H1 (cell line): ENCODE measurements around the gene SYCE3. TPM values are rescaled to one million over a fixed set of nuclear protein-coding genes. Genes with fewer than 3 reads are reported as not detected.

Source experiments
- CTCF ChIA-PET: fragments of 300-600 bp; sonication (Branson Sonifier 250); formaldehyde crosslinking; loops from one replicate; lab custom pipeline; 2021; ENCODE audit not compliant: partially characterized antibody; lab: Charles Lee
- POLR2A ChIA-PET: fragments of 300-600 bp; sonication (Branson Sonifier 250); formaldehyde crosslinking; loops from one replicate; lab custom pipeline; 2021; ENCODE audit warnings: inconsistent platforms; ENCODE audit not compliant: partially characterized antibody; lab: Charles Lee
- DNase-seq, 2 experiments: peaks; one replicate each; pipeline versions ENCODE4 v3.0.0 to v3.0.0-alpha.2; 2010 to 2022; ENCODE audit warnings: low spot score in 2 of 2, low read depth in 1 of 2, mixed read lengths in 1 of 2
- FAIRE-seq: peaks from 2 replicates; lab custom pipeline; 2011; peaks lifted over from hg19 to GRCh38; lab: Jason Lieb, UNC
- H2AFZ ChIP-seq: 2 replicates; pipeline ENCODE4 v1.8.1; 2012; ENCODE audit warnings: low read length, inconsistent platforms
- H2AK5ac ChIP-seq: 2 replicates; pipeline ENCODE4 v1.6.1; 2013; ENCODE audit warnings: low read depth, low read length
- H2BK120ac ChIP-seq: replicated peaks from 2 replicates; pipeline ENCODE3; 2013; ENCODE audit warnings: low read depth, low read length, inconsistent platforms
- H2BK12ac ChIP-seq: 2 replicates; pipeline ENCODE4 v1.6.1; 2013; ENCODE audit warnings: low read depth, low read length
- H2BK15ac ChIP-seq: 2 replicates; pipeline ENCODE4 v1.6.1; 2013; ENCODE audit warnings: low read length
- H2BK20ac ChIP-seq: 2 replicates; pipeline ENCODE4 v1.6.1; 2013; ENCODE audit warnings: low read length
- H2BK5ac ChIP-seq: 2 replicates; pipeline ENCODE4 v1.6.1; 2013; ENCODE audit warnings: low read depth, low read length
- H3K14ac ChIP-seq: 2 replicates; pipeline ENCODE4 v1.6.1; 2013; ENCODE audit warnings: inconsistent platforms; ENCODE audit not compliant: insufficient read length
- H3K18ac ChIP-seq: 2 replicates; pipeline ENCODE4 v1.6.1; 2013; ENCODE audit warnings: low read length; ENCODE audit errors: extremely low read depth
- H3K23ac ChIP-seq: 2 replicates; pipeline ENCODE4 v1.6.1; 2013; ENCODE audit warnings: inconsistent platforms; ENCODE audit not compliant: insufficient read length
- H3K23me2 ChIP-seq: 2 replicates; pipeline ENCODE4 v1.6.1; 2013; ENCODE audit warnings: low read depth, low read length
- H3K27ac ChIP-seq: 2 replicates; pipeline ENCODE4 v1.6.1; 2011; ENCODE audit warnings: low read depth, low read length, inconsistent platforms
- H3K27me3 ChIP-seq, 4 experiments: replicated peaks in 1 of 4; 1 replicate in 1 of 4; 2 replicates in 3 of 4; pipeline versions ENCODE4 v1.6.1 to v1.8.1; 2011 to 2013; ENCODE audit warnings: low read length in 3 of 4, mild to moderate bottlenecking in 3 of 4, inconsistent platforms in 2 of 4, mixed read lengths in 2 of 4, moderate library complexity in 1 of 4; ENCODE audit not compliant: control insufficient read depth in 3 of 4, insufficient read depth in 3 of 4; ENCODE audit errors: extremely low read depth in 1 of 4
- H3K36me3 ChIP-seq, 4 experiments: 2 replicates each; pipeline versions ENCODE4 v1.6.1 to v1.8.1; 2011 to 2013; ENCODE audit warnings: mild to moderate bottlenecking in 4 of 4, low read length in 3 of 4, moderate library complexity in 2 of 4, control low read depth in 1 of 4, inconsistent platforms in 1 of 4; ENCODE audit not compliant: insufficient read depth in 4 of 4, control insufficient read depth in 2 of 4
- H3K4ac ChIP-seq: replicated peaks from 2 replicates; pipeline ENCODE3; 2013; ENCODE audit warnings: low read length, low read depth, mixed read lengths, inconsistent platforms; ENCODE audit not compliant: insufficient read length
- H3K4me1 ChIP-seq, 4 experiments: replicated peaks in 1 of 4; 1 replicate in 1 of 4; 2 replicates in 3 of 4; pipeline versions ENCODE4 v1.6.1 to v1.8.1; 2011 to 2013; ENCODE audit warnings: low read length in 3 of 4, inconsistent platforms in 2 of 4, mixed read lengths in 1 of 4; ENCODE audit not compliant: insufficient read depth in 4 of 4, control insufficient read depth in 3 of 4
- H3K4me2 ChIP-seq, 2 experiments: 2 replicates each; pipeline versions ENCODE4 v1.6.1 to v1.8.1; 2011 to 2013; ENCODE audit warnings: low read depth in 2 of 2, low read length in 2 of 2, control low read depth in 1 of 2, inconsistent platforms in 1 of 2, mild to moderate bottlenecking in 1 of 2; ENCODE audit not compliant: insufficient read depth in 1 of 2
- H3K4me3 ChIP-seq, 4 experiments: fragments of 200-600, 300-600 bp in 1 of 4; sonication (generic), shearing (Covaris generic), sonication (Bioruptor Twin) in 1 of 4; 2 replicates each; pipeline versions ENCODE4 v1.5.1 to v1.8.1; 2011 to 2016; ENCODE audit warnings: low read length in 4 of 4, low read depth in 3 of 4, control low read depth in 2 of 4, inconsistent platforms in 2 of 4, mild to moderate bottlenecking in 2 of 4, mixed read lengths in 1 of 4, moderate library complexity in 1 of 4; ENCODE audit not compliant: insufficient read depth in 2 of 4; ENCODE audit errors: extremely low read depth in 1 of 4
- H3K56ac ChIP-seq: replicated peaks from 2 replicates; pipeline ENCODE3; 2013; ENCODE audit warnings: low read depth, mild to moderate bottlenecking, mixed read lengths, low read length, inconsistent platforms; ENCODE audit not compliant: insufficient read length
- H3K79me1 ChIP-seq: 2 replicates; pipeline ENCODE4 v1.6.1; 2013; ENCODE audit warnings: low read depth, low read length, control low read depth
- H3K79me2 ChIP-seq, 2 experiments: 2 replicates each; pipeline versions ENCODE4 v1.6.1 to v1.8.1; 2012 to 2013; ENCODE audit warnings: low read length in 2 of 2, mild to moderate bottlenecking in 2 of 2, inconsistent platforms in 1 of 2; ENCODE audit not compliant: insufficient read depth in 2 of 2, control insufficient read depth in 1 of 2
- H3K9ac ChIP-seq, 4 experiments: replicated peaks in 1 of 4; 1 replicate in 1 of 4; 2 replicates in 3 of 4; pipeline versions ENCODE4 v1.6.1 to v1.8.1; 2011 to 2013; ENCODE audit warnings: low read depth in 3 of 4, low read length in 3 of 4, control low read depth in 2 of 4, mild to moderate bottlenecking in 2 of 4, moderate library complexity in 2 of 4, inconsistent platforms in 1 of 4; ENCODE audit errors: extremely low read depth in 1 of 4
- H3K9me3 ChIP-seq, 2 experiments: 2 replicates each; pipeline versions ENCODE4 v1.6.1 to v1.8.1; 2012 to 2013; ENCODE audit warnings: mild to moderate bottlenecking in 2 of 2, moderate library complexity in 2 of 2, control low read depth in 1 of 2, inconsistent platforms in 1 of 2, low read depth in 1 of 2, low read length in 1 of 2, mixed read lengths in 1 of 2; ENCODE audit not compliant: insufficient read depth in 2 of 2
- H4K20me1 ChIP-seq, 2 experiments: replicated peaks in 1 of 2; 2 replicates each; pipeline versions ENCODE3 to v1.8.1; 2011 to 2013; ENCODE audit warnings: inconsistent platforms in 2 of 2, low read length in 2 of 2, mild to moderate bottlenecking in 1 of 2; ENCODE audit not compliant: insufficient read depth in 2 of 2, control insufficient read depth in 1 of 2
- H4K5ac ChIP-seq: 2 replicates; pipeline ENCODE4 v1.6.1; 2013; ENCODE audit warnings: low read length, low read depth, mixed read lengths, inconsistent platforms; ENCODE audit not compliant: insufficient read length
- H4K8ac ChIP-seq: 2 replicates; pipeline ENCODE4 v1.8.0; 2013; ENCODE audit warnings: mild to moderate bottlenecking, moderate library complexity, low read length, inconsistent platforms; ENCODE audit not compliant: insufficient read depth; ENCODE audit errors: extremely low read depth
- H4K91ac ChIP-seq: replicated peaks from 2 replicates; pipeline ENCODE3; 2013; ENCODE audit warnings: low read length, mixed read lengths, inconsistent platforms; ENCODE audit not compliant: insufficient read length
- CTCF ChIP-seq, 3 experiments: IDR thresholded peaks; 1 replicate in 2 of 3; 2 replicates in 1 of 3; pipeline versions ENCODE4 v1.5.1 to v1.6.1; 2011; ENCODE audit warnings: low read length in 3 of 3, mild to moderate bottlenecking in 3 of 3, inconsistent platforms in 2 of 3, low read depth in 1 of 3, moderate library complexity in 1 of 3; ENCODE audit not compliant: insufficient read depth in 1 of 3; ENCODE audit errors: control extremely low read depth in 1 of 3
- GABPA ChIP-seq: IDR thresholded peaks from 2 replicates; pipeline ENCODE4 v1.6.1; 2011; ENCODE audit warnings: mild to moderate bottlenecking, low read length, moderate library complexity, borderline replicate concordance; ENCODE audit not compliant: insufficient read depth
- NANOG ChIP-seq: IDR thresholded peaks from 2 replicates; pipeline ENCODE4 v1.6.1; 2011; ENCODE audit warnings: low read length, low read depth, mild to moderate bottlenecking, inconsistent platforms; ENCODE audit not compliant: insufficient read depth, poor library complexity, severe bottlenecking
- WGBS, 2 experiments: shearing (Covaris generic) in 1 of 2; methylation state at CpG; one replicate each; pipeline versions ENCODE4 v1.1.6 to v1.1.7; 2013 to 2015; ENCODE audit warnings: low lambda C conversion rate in 2 of 2, mixed read lengths in 2 of 2, inconsistent platforms in 1 of 2, low coverage in 1 of 2, missing lambda C conversion rate in 1 of 2; ENCODE audit not compliant: insufficient replicate concordance in 2 of 2, insufficient coverage in 1 of 2, insufficient read length in 1 of 2; ENCODE audit errors: extremely low coverage in 1 of 2, missing lambda C conversion rate in 1 of 2; 5-methylcytosine and 5-hydroxymethylcytosine counted together
- polyA plus RNA-seq, 7 experiments: library from polyadenylated mRNA; depleted of rRNA in 3 of 7; stranded (reverse) in 5 of 7; unstranded in 2 of 7; fragments of >200 nt in 5 of 7; fragments of 200-250 nt in 2 of 7; gene quantifications; 1 replicate in 5 of 7; 2 replicates in 1 of 7; 4 replicates in 1 of 7; pipeline versions ENCODE4 v1.2.1 to v1.2.3, GENCODE V29; 2011 to 2013; ENCODE audit warnings: missing spikeins in 2 of 7, mixed read lengths in 2 of 7
- total RNA-seq: library from RNA; stranded (reverse); fragmentation: NEBNext Ultra II Directional; extraction: Animal tissue kit (Norgen Biotek cat#: 25700); gene quantifications from 2 replicates; pipeline ENCODE4 v1.2.1, GENCODE V29; 2021
- TF ChIP-seq, protein P1 (sequence below): IDR thresholded peaks from 2 replicates; pipeline ENCODE4 v1.6.1; 2011; ENCODE audit warnings: low read depth, mild to moderate bottlenecking, low read length; ENCODE audit not compliant: insufficient read depth

The SYCE3 gene
- total and polyA plus RNA-seq, 2 of the 8 experiments (the other 6 are each of a cell fraction or from before 2014, with no cell fraction given): 1.9 TPM; not detected in 1

DNA sequence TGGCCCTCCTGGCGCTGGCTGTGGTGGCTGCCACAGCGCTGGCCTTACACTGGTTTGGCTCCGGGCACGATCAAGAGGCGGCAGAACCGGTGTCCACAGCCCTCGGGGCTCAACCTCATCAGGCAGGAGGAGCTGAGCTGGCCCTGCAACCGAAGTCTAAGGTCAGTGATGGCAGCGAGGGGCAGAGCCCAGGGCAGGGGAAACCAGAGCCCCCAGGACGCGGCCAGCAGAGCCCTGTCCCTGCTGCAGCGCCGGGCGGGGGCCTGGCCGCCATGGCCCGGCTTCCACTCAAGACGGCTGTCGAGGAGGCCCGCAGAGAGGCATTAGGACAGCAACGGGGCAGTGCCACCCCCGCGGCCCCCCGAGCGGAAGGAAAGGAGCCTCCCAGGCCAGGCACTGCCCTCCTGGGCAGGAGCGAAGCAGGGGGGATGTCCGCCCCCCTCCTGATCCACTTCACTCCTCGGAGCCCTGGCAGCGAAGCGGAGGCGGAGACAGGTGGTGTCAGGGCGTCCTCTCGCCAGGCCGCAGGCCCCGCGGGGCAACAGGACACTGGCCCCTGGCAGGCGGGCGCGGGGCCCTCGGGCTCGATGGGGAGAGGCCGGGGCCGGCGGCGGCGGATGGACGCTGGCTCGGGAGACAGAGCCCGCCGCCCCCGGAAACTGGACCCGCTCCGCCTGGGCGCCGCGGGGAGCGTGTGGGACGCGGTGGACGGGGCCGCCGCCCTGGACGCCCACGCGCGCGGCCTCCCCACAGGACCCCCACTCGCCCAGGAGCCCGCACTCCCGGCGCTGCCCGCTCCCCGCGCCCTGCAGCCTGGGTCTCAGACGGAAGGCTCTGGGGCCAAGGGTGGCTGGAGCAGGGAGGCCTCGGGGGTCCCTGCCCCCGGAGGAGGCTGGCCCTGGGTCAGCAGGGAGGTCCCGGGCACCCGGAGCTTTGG, 16.1 kb downstream of the SYCE3 start:
- Histone ChIP-seq H2BK15ac (no peak overlapping the region), H3K18ac (no peak overlapping the region), H2AK5ac (no peak overlapping the region), H3K14ac (no peak overlapping the region), H3K27me3 (peaks cover 0 to 13% (median 7%) of the 10 kb centered on the region in 4 experiments; a peak in 5 of 7 replicates), H3K9me3 (no peaks in the 10 kb centered on the region), H2BK120ac (no peak overlapping the region), H4K5ac (no peak overlapping the region), H4K8ac (peak overlapping the region; percentile 78; the same call in 1 of the 2 replicates), H3K23ac (no peak overlapping the region), H4K91ac (no peak overlapping the region), H3K56ac (no peak overlapping the region), H3K4me2 (no peak overlapping the region), H2BK5ac (no peak overlapping the region), H3K79me2 (no peaks in the 10 kb centered on the region), H3K4me3 (no peak overlapping the region), H3K23me2 (no peaks in the 10 kb centered on the region), H4K20me1 (no peaks in the 10 kb centered on the region)
- no peak for FAIRE-seq
- POLR2A ChIA-PET: interaction anchor here (1.1 kb wide), 1 partner anchor 21 kb away, joined by 4 read pairs; the partner anchor contains the start of gene SCO2
- no peak for TF ChIP-seq CTCF (IDR thresholded peaks at IDR 0.05; ENCODE audit: control extremely low read depth in 1 of 3, insufficient read depth in 1 of 3, low read depth in 1 of 3, low read length in 3 of 3)
- no peak for TF ChIP-seq NANOG
- TF ChIP-seq, protein P1, sequence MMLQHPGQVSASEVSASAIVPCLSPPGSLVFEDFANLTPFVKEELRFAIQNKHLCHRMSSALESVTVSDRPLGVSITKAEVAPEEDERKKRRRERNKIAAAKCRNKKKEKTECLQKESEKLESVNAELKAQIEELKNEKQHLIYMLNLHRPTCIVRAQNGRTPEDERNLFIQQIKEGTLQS: no peak
- TF ChIP-seq GABPA: peak; percentile 19; the same call in 1 of the 2 replicates
- TF ChIP-seq, all 59 proteins: peak for 1
- no peak overlapping the region for H2AFZ ChIP-seq
- DNase-seq: no peak
- H3K4ac ChIP-seq: no peak overlapping the region
- no peaks in the 10 kb centered on the region for H3K79me1 ChIP-seq
- H3K27ac ChIP-seq: no peak overlapping the region
- H3K36me3 ChIP-seq: no peaks in the 10 kb centered on the region
- CTCF ChIA-PET: interaction anchor here (0.6 to 2.5 kb wide), 9 partner anchors 9 to 346 kb away, joined by 3 to 9 read pairs (median 5); partner anchors contain the start of genes SCO2 and SYCE3
- peaks cover 0 to 5% (median 1%) of the 10 kb centered on the region in 4 experiments; a peak in 2 of 7 replicates for H3K4me1 ChIP-seq
- WGBS, 2 experiments: 91% methylated on average over 34 of the region's 78 CpGs; no CpG with 5 or more reads in 1 of the 2 experiments
- no peak overlapping the region for H2BK12ac ChIP-seq
- H3K9ac ChIP-seq: no peak overlapping the region
- H2BK20ac ChIP-seq: no peak overlapping the region; the same call in 1 of the 2 replicates
